Measurements from ENCODE around the gene TMEM178B.

- TF ChIP-seq CTCF (conservative IDR thresholded peaks at IDR 0.05) (no peak), EZH2 (IDR thresholded peaks at IDR 0.05; ENCODE audit: low read depth) (no peak)
Observed at GRCh38 chr7:141028767-141029166, 45.1 kb upstream of the TMEM178B start.

All from PC-9 (cell line).